GM21360 (cell line): ENCODE measurements around the gene GRK2.

Experiments
- ATAC-seq: cut with Tn5 transposase; IDR thresholded peaks from one replicate; pipeline ENCODE4 v1.9.1; 2021; ENCODE audit warnings: mild to moderate bottlenecking, moderate library complexity; ENCODE audit not compliant: unreplicated experiment

The GRK2 gene

DNA sequence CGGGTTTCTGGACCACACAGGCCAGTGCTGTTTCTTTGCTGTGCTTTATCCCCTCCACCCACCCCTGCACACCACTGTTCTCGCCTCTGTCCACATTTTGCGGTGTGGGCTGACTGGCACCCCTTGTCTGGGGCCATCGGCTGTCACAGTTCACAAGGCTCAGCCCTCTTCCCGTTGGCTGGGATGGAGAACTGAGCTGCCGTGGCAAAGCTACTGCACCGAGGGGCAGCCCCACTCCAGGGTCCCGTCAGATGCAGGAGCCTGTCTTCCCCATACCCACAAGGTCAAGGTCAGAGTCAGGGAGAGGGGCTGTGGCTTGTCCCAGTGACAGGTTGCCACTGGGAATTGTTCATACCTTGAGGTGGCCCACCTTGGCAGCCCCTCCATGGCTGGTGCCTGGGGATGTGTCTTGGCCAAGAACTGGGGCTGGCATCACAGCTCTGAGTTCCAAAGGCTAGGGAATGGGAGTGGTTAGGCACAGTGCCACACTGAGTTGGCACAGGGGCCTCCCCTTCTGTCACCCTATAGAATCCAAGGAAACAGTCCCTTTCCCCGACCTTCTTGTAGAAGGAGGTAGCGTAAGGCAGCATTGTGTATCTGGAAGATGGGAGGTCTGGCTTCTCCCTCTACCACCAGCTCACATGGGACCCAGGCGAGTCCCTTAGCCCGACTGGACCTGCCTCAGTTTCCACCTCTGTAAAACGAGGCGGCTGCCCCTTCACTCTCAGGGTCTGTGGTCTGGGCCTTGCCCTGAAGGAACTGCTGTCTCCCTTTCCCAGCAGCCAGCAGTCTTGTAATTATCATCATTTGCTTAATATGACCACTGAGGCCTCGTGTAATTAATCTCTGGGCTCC, 3.4 kb downstream of the GRK2 start:
- ATAC-seq = no peak

DNA sequence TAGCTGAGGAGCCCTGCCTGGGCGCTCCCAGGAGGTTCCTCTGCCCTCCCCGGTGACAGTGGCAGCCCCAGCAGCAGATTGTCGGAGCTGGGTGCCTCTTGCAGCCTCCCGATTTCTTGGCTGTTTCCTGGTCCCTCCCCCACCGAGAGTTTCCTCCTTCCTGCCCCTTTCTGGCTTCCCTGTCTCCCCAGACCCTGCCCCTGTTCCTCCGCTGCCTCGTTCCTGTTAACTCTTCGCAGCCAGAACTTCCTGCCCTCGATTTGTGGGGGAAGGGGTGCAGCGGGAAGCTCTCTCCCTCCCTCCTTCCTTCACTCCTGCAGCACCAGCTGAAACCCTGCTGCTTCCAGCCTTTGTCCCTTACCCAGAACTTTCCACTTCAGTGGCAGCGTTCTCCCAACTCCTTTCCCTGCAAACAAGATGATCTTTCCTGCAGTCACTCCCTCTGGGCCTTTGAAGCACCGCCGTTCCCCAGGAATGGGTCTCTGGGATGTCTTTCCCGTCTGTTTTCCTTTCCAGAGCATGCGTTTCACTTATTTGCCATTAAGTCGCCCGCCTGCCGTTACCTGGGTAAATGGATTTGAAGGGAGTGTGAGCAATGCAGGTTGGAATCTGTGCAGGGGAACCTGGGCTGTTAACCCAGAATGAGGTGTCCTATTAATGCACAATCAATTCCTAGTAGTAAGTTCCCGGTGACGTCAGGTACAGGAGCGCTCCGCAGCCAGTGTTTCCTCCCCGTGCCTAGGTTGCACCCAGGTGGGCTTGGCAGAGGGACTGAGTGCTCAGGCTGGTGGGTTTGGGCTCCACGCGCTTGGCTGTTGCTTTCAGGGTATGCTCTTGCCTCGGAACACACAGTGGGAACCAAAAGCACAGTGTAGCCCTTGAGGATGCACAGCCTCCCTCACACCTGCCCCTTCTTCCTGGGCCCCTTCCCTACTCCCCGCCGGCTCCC, 4.3 kb downstream of the GRK2 start:
- no peak for ATAC-seq

DNA sequence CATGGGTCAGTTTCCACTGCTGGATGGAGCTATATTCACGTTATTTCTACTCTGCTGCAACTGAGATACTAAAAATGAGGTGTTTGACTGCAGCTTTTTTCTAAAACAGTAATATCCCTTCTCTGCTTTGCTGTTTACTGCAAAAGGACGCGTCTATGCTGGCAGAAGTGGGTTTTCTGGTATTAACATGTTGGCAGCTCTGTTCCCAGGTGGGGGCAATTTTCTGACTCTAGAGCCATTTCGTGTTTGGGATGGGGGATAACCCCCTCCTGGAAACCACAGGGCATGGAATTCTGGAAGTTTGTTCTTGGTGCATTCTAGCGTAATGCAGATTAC, 4.9 kb downstream of the GRK2 start:
- no peak for ATAC-seq

DNA sequence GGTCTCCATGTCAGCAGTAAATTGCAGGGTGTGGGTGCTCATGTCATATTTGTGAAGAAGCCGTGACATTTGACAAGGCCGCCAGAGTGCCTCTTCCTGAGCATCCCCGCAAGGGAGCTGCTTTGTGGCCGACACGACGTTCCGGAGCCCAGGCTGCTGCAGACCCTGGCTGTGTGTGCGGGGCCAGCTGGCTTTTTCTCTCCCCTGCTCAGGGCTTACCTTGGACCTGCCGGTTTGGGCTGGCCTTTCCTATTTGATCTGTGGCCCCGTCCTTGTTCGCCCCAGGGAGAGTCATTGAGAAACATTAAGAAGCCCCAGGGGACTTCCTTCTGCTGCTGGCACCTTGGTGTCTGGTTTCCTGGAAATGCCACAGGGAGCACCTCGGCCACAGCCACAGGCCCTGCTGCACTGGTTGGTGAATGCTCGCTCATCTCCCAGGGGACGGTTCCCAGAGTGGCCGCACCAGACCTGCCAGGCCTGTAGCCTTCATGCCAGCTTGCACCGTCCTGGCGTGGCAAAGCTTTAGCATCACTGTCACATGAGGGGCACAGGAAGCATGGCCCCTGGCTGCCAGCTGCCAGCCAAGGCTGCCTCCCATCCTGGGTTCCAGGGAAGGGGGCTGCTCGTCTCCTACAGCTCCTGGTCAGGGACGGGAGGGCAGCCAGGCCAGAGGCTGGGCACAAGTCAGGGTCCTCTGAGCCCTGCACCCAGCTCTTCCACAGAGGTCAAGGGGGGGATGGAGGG, 5.4 kb downstream of the GRK2 start:
- ATAC-seq = no peak

DNA sequence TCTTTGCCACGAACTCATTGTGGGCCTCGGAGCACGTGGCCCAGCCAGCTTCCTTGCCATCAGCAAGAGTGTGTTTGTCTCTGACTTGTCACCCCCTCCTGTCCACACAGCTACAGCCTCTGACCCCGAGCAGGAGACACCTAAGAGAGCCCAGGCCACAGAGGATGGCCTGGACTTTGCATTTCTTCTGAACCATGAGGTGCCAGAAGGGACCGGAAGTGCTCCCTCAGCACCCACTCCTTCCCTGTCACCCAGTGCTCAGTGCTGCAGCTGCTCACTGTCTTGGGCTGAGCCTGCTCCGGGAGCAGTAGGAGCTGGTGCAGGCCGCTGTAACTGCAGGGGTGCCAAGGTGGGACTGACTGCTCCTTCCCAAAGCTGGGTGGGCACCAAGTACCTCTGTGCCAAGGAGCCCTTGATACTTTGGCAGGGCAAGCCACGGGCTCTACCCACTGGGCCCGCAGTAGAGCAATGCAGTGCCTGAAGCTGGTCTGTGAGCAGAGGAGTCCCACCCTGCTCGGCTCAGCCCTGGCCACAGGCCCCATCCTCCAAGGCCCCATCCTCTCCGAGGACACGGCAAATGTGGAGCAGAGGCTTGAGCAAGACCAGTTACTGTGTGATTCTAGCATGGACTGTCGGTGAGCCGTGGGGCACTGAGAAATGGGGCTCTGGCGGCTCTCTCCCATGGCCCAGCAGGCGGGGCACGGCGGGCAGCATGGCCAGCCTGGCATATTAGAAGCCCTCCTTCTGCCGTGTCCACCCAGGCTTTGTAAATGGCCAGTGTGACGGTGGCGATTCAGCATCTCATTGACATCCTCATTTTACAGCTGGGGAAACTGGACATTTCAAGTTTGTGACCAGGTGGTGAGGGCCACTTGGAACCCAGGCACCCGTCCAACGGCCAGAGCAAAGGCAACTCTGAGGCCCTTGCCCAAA, 6.3 kb downstream of the GRK2 start:
- ATAC-seq = no peak

DNA sequence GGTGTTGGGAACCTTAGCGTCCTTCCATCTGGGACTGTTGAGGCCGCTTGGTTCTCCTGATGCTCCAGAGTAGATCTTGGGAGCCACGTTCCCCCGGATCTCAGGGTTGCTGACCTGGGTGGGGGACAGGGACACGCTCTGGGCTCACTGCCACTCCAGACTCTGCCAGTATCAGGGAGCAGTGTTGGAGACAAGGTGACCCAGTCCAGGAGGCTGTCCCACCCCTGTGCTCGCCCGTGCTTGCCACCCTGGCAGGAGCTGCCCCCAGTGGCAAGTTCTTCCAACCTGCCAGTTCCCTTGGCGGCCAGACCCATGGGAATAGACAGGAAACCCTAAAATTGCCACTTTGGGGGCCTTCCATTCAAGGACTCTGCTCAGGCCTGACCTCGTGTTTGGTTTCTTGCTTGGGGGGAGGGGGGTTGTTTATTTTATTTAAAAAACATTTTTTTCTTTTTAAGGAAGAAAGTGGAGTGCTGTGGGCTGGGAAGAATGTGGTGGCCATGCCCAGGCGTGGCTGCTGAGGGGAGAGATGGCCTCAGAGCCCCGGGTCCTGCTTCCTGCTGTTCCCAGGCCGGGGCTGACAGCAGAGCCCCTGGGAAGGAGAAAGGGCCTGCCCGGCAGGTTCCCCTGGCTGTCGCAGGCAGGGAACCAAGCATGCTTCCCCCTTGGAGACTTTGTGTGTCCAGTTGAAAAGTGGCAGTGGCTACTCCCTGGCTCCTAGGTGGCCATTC, 7.2 kb downstream of the GRK2 start:
- ATAC-seq = no peak

DNA sequence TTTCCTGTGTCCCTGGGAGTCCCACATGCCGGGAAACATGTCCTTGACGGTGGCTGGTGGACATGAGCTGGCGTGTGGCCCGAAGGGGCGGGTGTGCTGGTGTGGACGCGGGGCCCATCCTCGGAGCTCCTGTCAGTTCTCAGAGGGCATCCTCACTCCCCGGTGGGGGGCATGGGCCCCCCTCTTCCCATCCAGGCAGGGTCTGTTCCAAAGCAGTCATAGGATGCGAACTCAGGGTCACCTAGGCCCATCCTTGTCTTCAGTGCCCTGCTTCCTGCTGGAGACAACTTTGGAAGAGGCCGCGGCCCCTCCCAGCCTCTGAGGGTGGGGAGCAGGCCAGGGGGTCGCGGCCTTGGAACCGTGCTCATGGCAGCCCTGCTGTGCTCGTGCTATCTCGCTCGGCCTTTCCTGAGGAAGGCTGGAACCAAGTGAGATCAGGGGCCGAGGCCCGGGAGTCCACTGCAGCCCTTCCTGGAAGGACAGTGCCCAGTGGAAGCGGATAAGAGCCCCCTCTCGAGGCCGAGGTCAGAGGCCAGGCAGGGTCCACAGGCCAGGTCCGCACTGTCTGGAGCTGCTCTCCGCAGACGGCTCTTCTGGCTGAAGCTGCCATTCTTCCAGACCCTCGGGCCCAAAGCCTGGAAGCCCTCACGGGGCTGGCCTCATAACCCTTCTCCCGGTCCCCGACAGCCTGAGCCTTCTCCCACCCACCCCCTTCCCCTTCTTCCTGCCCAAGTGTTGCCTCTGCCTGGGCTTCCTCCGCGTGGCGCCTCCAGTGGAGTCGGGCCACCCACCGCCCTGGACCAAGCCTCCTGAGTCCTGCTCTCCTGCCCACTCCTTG, 8.7 kb downstream of the GRK2 start:
- no peak for ATAC-seq

DNA sequence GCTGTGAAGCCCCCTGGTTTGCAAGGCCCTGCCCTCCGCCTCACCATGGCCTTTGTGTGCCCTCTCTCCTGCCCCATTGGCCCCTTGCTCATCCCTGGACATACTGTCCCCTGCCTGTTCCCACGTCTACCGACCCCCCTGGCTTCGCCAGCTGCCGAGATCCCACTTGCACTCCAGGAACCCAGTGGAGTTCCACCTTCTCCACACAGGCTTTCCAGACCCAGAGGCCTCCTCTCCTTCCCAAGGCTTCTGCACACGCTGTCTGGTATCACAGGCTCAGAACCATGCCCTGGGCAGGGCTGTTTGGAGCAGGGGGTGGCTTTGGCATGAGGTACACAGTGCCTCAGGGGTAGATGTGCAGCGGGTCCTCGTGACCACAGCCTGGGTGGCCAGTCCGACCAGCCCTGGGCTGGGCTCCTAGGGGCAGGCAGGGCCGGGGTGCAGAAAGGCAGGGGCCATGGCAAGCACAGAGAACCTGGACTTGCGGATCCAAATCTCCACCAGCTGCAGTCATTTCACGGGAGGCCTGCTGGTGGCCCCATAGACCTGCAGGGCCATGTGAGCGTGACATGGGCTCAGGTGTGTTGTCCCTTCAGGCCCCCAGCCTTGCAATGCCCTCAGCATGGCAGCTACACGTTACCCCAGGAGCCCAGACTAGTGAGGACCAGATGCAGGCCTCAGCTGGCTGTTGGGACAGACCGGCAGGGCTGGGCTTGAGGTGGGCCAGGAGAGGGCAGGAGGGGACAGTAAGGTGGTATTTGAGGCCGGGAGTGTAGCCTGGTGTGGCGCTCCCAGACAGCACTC, 9.5 kb downstream of the GRK2 start:
- no peak for ATAC-seq

DNA sequence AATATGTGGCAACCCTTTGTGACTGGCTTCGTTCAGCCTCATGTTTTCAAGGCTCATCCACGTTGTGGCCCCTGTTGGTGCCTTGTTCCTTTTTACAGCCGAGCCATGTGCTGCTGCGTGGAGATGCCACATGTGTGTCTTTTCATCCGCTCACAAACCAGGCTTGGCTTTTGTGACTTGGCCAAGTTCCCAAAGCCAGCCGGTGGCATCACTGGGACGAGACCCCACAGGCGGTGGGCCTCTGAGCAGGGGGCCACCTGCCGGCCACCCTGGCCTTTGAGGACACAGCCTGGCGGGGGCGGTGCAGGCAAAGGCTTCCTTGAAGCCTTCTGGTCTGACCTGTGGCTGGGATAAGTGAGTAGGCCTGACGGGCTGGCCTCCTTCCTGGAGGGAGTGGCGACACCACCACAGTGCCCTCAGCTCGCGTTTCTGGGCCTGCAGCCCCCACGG, 10.5 kb downstream of the GRK2 start:
- no peak for ATAC-seq

DNA sequence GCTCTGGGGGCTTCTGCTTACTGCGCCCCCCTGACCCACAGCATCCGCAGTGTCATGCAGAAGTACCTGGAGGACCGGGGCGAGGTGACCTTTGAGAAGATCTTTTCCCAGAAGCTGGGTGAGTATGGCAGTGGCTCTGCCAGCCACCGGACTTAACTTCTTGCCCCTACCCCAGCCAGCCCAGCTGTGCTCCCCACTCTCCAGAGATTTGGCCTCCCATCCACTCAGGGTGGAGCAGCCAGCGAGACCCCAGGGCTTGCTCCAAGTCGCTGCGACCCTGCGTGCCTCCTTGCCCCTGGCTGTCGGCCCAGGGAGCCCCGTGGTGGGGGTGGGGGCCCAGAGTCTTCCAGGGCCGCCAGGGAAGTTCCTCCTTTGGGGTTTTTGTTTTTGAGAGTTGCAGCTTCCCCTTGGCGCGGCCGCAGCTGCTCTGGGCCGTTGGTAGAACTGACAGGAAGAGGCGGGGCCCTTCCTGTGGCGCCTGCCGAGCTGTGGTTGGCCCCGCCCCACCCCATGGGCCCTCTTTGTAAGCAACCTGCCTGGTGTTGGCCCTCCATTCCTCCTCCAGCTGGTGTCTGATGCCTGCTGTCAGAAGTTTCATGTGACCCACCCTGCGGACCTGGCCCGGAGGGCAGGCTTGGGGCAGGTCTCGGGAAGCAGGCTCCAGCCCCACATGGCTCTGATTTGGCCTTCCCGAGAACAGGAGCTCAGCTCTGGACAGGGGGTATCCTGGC, 11.1 kb downstream of the GRK2 start:
- ATAC-seq = peak; percentile 63

DNA sequence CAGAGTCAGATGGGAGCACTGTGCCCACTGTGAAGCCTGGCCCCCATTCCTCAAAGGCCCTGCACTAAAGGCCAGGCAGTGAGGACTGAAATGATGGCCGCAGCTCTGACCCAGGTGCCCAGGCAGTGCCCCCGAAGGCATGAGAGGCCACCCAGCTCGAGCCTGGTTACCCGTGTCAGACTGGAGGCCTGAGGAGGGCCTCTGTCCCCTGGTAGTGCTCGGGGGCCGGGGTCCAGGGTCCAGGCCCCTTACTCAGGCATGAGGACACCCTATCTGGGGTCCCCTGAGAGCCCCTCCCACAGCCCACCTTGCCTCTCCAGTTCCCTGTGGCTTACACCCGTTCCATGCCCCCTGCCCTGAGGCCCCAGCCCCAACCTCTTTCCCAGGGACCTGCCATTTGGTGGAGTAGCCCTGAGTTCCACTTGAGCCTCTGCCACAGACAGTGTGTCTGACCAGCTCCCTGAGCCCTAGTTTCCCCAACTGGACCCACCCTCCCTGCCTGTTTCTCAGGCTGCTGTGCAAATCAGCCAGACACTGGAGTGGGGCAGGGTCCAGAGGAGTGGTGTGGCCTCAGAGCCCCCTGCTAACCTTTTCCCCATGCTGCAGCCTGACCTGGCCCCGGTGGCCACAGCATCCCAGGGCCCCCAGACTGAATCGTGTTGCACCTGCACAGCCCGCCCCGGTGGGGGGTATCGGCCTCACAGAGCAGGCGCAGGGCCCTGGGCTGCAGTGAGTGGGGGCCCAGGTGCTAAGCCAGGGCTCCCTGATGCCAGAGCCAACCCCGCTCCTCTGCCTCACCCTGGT, 12.1 kb downstream of the GRK2 start:
- no peak for ATAC-seq

DNA sequence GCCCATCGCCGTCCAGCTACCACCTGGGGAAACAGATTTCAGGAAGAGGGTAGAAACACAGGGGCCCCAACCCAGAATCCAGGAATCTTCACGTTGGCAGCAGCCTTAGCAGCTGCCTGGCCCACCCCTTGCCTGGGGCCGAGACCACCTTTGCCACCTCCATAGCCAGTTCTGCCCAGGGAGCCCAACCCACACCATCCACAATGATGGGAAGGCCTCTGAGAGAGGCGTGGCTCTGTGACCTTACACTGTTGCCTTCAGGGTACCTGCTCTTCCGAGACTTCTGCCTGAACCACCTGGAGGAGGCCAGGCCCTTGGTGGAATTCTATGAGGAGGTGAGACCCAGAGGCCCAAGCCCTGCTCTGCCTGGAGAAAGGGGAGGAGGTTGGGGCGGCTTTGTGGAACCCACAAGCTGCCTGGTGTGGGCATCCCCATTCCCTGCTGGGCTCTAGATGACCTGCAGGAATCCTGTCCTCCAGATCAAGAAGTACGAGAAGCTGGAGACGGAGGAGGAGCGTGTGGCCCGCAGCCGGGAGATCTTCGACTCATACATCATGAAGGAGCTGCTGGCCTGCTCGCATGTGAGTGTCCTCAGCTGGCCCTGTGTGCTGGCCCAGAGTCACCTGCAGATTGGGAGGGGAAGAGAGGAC, 12.8 kb downstream of the GRK2 start:
- ATAC-seq = no peak

DNA sequence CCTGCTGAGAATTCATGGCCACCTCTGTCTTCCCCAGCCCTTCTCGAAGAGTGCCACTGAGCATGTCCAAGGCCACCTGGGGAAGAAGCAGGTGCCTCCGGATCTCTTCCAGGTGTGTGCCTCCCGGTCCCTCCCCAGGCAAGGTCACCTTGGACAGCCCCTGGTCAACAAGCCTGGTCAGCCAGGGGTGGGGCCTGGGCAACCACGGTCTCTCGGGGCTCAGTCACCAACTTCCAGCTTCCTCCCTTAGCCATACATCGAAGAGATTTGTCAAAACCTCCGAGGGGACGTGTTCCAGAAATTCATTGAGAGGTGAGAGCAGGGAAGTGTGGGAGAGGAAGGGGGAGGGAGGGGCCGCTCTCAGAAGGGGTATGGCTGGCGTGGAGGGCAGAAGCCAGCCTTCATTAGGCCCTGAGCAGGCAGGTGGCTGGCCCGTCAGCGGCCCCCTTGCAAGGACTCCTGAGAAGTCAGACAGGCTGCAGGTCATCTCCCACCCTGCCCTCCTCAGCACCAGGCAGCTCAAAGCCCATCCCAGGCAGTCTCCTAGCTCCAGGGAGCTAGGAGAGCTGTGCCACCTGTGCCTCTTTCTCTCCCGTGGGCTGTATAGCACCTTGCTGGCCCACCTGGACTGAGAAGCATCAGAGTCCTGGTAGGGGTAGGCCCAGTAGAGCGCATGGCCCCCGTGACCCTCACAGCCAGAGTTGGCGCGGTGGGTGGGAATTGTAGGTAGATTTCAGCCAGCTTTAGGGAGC, 13.5 kb downstream of the GRK2 start:
- ATAC-seq = no peak

DNA sequence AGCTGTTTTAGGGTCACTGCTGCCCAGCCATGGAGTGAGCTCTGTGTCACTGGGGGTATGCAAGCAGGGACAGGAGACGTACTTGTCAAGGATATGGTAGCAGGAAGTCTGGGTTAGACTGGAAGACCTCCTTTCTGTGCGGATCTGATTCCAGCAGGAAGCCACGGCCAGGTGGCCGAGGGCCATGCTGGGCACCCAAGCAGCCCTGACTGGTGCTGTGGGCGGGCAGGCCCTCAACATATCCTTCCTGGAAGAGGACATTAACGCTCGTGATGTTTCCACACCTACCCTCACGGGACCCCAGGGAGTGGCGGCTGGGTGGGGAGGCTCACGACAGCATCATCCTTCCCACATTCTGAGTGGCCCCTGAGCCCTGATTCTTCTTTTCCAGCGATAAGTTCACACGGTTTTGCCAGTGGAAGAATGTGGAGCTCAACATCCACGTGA, 14.1 kb downstream of the GRK2 start:
- no peak for ATAC-seq
